ENCODE measurements around the gene KLHL42. TPM values are rescaled to one million over a fixed set of nuclear protein-coding genes. Genes with fewer than 3 reads are reported as not detected.

The KLHL42 gene
- total RNA-seq, 1 experiment from 2014 or later, result 21.5 TPM

- H3K27me3 ChIP-seq (ENCODE audit: insufficient read depth, low read length), result no peaks in the 10 kb centered on the region
- DNase-seq (ENCODE audit: low read depth, low spot score) (no peak), ATAC-seq (no peak)
- BruUV-seq (replicated peaks), result no TSS peak
- no peaks in the 10 kb centered on the region for H3K9me2 ChIP-seq (ENCODE audit: insufficient read depth)
- no peaks in the 10 kb centered on the region for H3K36me3 ChIP-seq (ENCODE audit: control insufficient read depth in 1 of 2, insufficient read depth in 2 of 2, low read length in 2 of 2)
- RAD21 ChIA-PET (ENCODE audit: low non-redundant PET in 1 of 2, low total read pairs in 2 of 2, uncharacterized antibody in 2 of 2, unreplicated experiment in 2 of 2), result no interaction called here
- no peak overlapping the region for H3K4me3 ChIP-seq (replicated peaks in 1 of 2; ENCODE audit: low read depth in 1 of 2, low read length in 2 of 2)
- no peak overlapping the region for H3K4me2 ChIP-seq (ENCODE audit: low read length)
- no peak overlapping the region for H3K27ac ChIP-seq (ENCODE audit: low read depth, low read length)
- no peaks in the 10 kb centered on the region for H4K20me1 ChIP-seq (ENCODE audit: insufficient read depth)
- H2AFZ ChIP-seq (ENCODE audit: low read depth, low read length, poor library complexity, severe bottlenecking), result no peak overlapping the region
- H3K9me3 ChIP-seq (ENCODE audit: control insufficient read depth in 1 of 2, insufficient read depth in 1 of 2, low read depth in 1 of 2, low read length in 2 of 2), result no peaks in the 10 kb centered on the region
- TF ChIP-seq CEBPB (IDR thresholded peaks at IDR 0.05; ENCODE audit: low read depth) (no peak), RAD21 (IDR thresholded peaks at IDR 0.05; ENCODE audit: low read depth) (no peak), EGR1 (IDR thresholded peaks at IDR 0.05; ENCODE audit: low read depth) (no peak), YY1 (IDR thresholded peaks at IDR 0.05; ENCODE audit: extremely low read depth, insufficient replicate concordance, low read depth, low read length) (no peak), CBX3 (IDR thresholded peaks at IDR 0.05; ENCODE audit: low read depth) (no peak), SRF (IDR thresholded peaks at IDR 0.05; ENCODE audit: low read depth) (no peak), POLR2A (IDR thresholded peaks at IDR 0.05; ENCODE audit: borderline replicate concordance, extremely low read depth, insufficient read depth, insufficient read length) (no peak), FOSL1 (IDR thresholded peaks at IDR 0.05; ENCODE audit: low read depth) (no peak), ZFX (IDR thresholded peaks at IDR 0.05) (no peak)
- TF ChIP-seq, protein P1, sequence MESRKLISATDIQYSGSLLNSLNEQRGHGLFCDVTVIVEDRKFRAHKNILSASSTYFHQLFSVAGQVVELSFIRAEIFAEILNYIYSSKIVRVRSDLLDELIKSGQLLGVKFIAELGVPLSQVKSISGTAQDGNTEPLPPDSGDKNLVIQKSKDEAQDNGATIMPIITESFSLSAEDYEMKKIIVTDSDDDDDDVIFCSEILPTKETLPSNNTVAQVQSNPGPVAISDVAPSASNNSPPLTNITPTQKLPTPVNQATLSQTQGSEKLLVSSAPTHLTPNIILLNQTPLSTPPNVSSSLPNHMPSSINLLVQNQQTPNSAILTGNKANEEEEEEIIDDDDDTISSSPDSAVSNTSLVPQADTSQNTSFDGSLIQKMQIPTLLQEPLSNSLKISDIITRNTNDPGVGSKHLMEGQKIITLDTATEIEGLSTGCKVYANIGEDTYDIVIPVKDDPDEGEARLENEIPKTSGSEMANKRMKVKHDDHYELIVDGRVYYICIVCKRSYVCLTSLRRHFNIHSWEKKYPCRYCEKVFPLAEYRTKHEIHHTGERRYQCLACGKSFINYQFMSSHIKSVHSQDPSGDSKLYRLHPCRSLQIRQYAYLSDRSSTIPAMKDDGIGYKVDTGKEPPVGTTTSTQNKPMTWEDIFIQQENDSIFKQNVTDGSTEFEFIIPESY (IDR thresholded peaks at IDR 0.05; ENCODE audit: extremely low read depth, insufficient replicate concordance, low read length), result no peak
- TF ChIP-seq, protein P2, sequence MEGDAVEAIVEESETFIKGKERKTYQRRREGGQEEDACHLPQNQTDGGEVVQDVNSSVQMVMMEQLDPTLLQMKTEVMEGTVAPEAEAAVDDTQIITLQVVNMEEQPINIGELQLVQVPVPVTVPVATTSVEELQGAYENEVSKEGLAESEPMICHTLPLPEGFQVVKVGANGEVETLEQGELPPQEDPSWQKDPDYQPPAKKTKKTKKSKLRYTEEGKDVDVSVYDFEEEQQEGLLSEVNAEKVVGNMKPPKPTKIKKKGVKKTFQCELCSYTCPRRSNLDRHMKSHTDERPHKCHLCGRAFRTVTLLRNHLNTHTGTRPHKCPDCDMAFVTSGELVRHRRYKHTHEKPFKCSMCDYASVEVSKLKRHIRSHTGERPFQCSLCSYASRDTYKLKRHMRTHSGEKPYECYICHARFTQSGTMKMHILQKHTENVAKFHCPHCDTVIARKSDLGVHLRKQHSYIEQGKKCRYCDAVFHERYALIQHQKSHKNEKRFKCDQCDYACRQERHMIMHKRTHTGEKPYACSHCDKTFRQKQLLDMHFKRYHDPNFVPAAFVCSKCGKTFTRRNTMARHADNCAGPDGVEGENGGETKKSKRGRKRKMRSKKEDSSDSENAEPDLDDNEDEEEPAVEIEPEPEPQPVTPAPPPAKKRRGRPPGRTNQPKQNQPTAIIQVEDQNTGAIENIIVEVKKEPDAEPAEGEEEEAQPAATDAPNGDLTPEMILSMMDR (IDR thresholded peaks at IDR 0.05 in 2 of 3, conservative IDR thresholded peaks at IDR 0.05 in 1 of 3; ENCODE audit: borderline replicate concordance in 1 of 3, insufficient read depth in 1 of 3, low read depth in 2 of 3, low read length in 2 of 3), result no peak
- H3K79me2 ChIP-seq (ENCODE audit: insufficient read depth, low read length), result no peaks in the 10 kb centered on the region
- CTCF ChIA-PET, result no interaction called here
- POLR2A ChIA-PET, result no interaction called here
- intact Hi-C loops (cut with micrococcal nuclease), result no loop called here
- H3K9ac ChIP-seq (ENCODE audit: low read length), result no peak overlapping the region
- no peaks in the 10 kb centered on the region for H3K4me1 ChIP-seq (ENCODE audit: control insufficient read depth in 1 of 2, insufficient read depth in 2 of 2, low read length in 2 of 2)
Measured at GRCh38 chr12:27762757-27763156, 17.3 kb upstream of the KLHL42 start.

All from HCT116 (cell line).